OCI-LY3 (cell line): ENCODE data around the gene GMCL1.
"Not testable (repeated sequence)": the region's sequence is repeated elsewhere in the genome, so short reads cannot be mapped to it uniquely, and the experiment has no call there.

ENCODE experiments used
- H2AFZ ChIP-seq: fragments of 200-600, 300-600 bp; shearing (Covaris generic); 2 replicates; pipeline ENCODE4 v1.6.0; 2014; ENCODE audit warnings: antibody characterized with exemption, low read depth, low read length
- H3K27ac ChIP-seq: fragments of 200-600, 300-600 bp; sonication (generic); 2 replicates; pipeline ENCODE4 v1.5.1; 2014; ENCODE audit warnings: mild to moderate bottlenecking, low read length, moderate library complexity, mixed read lengths
- H3K27me3 ChIP-seq: fragments of 200-600, 300-600 bp; sonication (generic); 2 replicates; pipeline ENCODE4 v1.6.1; 2014; ENCODE audit warnings: low read depth, low read length, mixed read lengths
- H3K36me3 ChIP-seq: fragments of 200-600, 300-600 bp; sonication (generic); replicated peaks from 2 replicates; pipeline ENCODE3; 2014; ENCODE audit warnings: low read depth, low read length, mixed read lengths
- H3K4me1 ChIP-seq: fragments of 300-600, 200-600 bp; sonication (generic); 2 replicates; pipeline ENCODE4 v1.6.1; 2014; ENCODE audit warnings: low read length, mixed read lengths
- H3K4me2 ChIP-seq: fragments of 200-600, 300-600 bp; sonication (generic); 2 replicates; pipeline ENCODE4 v1.6.1; 2014; ENCODE audit warnings: low read length, mixed read lengths
- H3K4me3 ChIP-seq: fragments of 300-600, 200-600 bp; sonication (generic); 2 replicates; pipeline ENCODE4 v1.5.1; 2014; ENCODE audit warnings: antibody characterized with exemption, mild to moderate bottlenecking, low read length, moderate library complexity
- H3K79me2 ChIP-seq: fragments of 300-600, 200-600 bp; shearing (Covaris generic); 2 replicates; pipeline ENCODE4 v1.6.1; 2014; ENCODE audit warnings: mild to moderate bottlenecking, low read length, mixed read lengths
- H3K9ac ChIP-seq: fragments of 300-600, 200-600 bp; shearing (Covaris generic); 2 replicates; pipeline ENCODE4 v1.6.0; 2014; ENCODE audit warnings: mild to moderate bottlenecking, low read length, moderate library complexity
- H3K9me3 ChIP-seq: fragments of 200-600, 300-600 bp; shearing (Covaris generic); 2 replicates; pipeline ENCODE4 v1.6.1; 2014; ENCODE audit warnings: low read length, mixed read lengths; ENCODE audit not compliant: insufficient read depth
- H4K20me1 ChIP-seq: fragments of 200-600, 300-600 bp; sonication (generic); 2 replicates; pipeline ENCODE4 v1.6.1; 2016; ENCODE audit warnings: low read length, mixed read lengths; ENCODE audit not compliant: insufficient read depth
- CTCF ChIP-seq: fragments of 200-600, 300-600 bp; sonication (generic); IDR thresholded peaks from 2 replicates; pipeline ENCODE4 v1.5.1; 2014; ENCODE audit warnings: antibody characterized with exemption, low read length, low read depth
- EZH2phosphoT487 ChIP-seq: fragments of 200-600 bp; shearing (Covaris generic); IDR thresholded peaks from 2 replicates; pipeline ENCODE4 v1.6.1; 2018; ENCODE audit warnings: antibody characterized with exemption, mixed run types, low read depth

The GMCL1 gene

GRCh38 chr2:69797836-69798289 is 31.6 kb upstream of the GMCL1 start:
- H3K27me3 ChIP-seq: peaks cover 13% of the 10 kb centered on the region
- no peak overlapping the region for H3K9ac ChIP-seq
- no peak overlapping the region for H3K27ac ChIP-seq
- no peak overlapping the region; the same call in 1 of the 2 replicates for H3K4me3 ChIP-seq
- peaks cover 36% of the 10 kb centered on the region for H3K4me1 ChIP-seq
- no peaks in the 10 kb centered on the region for H4K20me1 ChIP-seq
- peak overlapping the region; percentile 80; the same call in 1 of the 2 replicates for H3K4me2 ChIP-seq
- H3K36me3 ChIP-seq: no peaks in the 10 kb centered on the region
- TF ChIP-seq EZH2phosphoT487 (no peak), CTCF (no peak)
- H2AFZ ChIP-seq: no peak overlapping the region
- H3K79me2 ChIP-seq: no peaks in the 10 kb centered on the region
- no peaks in the 10 kb centered on the region for H3K9me3 ChIP-seq

- no peak for TF ChIP-seq CTCF
- TF ChIP-seq EZH2phosphoT487: no peak
- H2AFZ ChIP-seq: no peak overlapping the region
- H3K4me3 ChIP-seq: peak overlapping the region; percentile 66
- H3K9ac ChIP-seq: peak overlapping the region; percentile 9; the same call in 1 of the 2 replicates
- peaks cover 41% of the 10 kb centered on the region for H3K4me1 ChIP-seq
- H3K4me2 ChIP-seq: peak overlapping the region; percentile 80
- no peaks in the 10 kb centered on the region for H3K9me3 ChIP-seq
- H3K27me3 ChIP-seq: peaks cover 13% of the 10 kb centered on the region
- no peaks in the 10 kb centered on the region for H3K79me2 ChIP-seq
- no peaks in the 10 kb centered on the region for H3K36me3 ChIP-seq
- H4K20me1 ChIP-seq: no peaks in the 10 kb centered on the region
- H3K27ac ChIP-seq: no peak overlapping the region
Measured at GRCh38 chr2:69798290-69798908, 31.1 kb upstream of the GMCL1 start.

GRCh38 chr2:69798909-69799526 is 30.4 kb upstream of the GMCL1 start:
- Histone ChIP-seq H3K9me3 (no peaks in the 10 kb centered on the region), H3K9ac (peak overlapping the region; percentile 9; the same call in 1 of the 2 replicates), H4K20me1 (no peaks in the 10 kb centered on the region), H3K79me2 (no peaks in the 10 kb centered on the region), H3K36me3 (no peaks in the 10 kb centered on the region), H3K4me3 (peak overlapping the region; percentile 66), H3K27ac (no peak overlapping the region), H3K4me1 (peaks cover 46% of the 10 kb centered on the region), H2AFZ (no peak overlapping the region), H3K27me3 (peaks cover 13% of the 10 kb centered on the region), H3K4me2 (peak overlapping the region; percentile 80)
- TF ChIP-seq EZH2phosphoT487 (no peak), CTCF (no peak)

- Histone ChIP-seq H3K79me2 (no peaks in the 10 kb centered on the region), H2AFZ (no peak overlapping the region), H3K36me3 (peaks cover 6% of the 10 kb centered on the region), H4K20me1 (no peaks in the 10 kb centered on the region), H3K9me3 (no peaks in the 10 kb centered on the region), H3K9ac (no peak overlapping the region), H3K4me3 (no peak overlapping the region), H3K27me3 (peaks cover 13% of the 10 kb centered on the region), H3K4me2 (no peak overlapping the region), H3K27ac (no peak overlapping the region), H3K4me1 (peaks cover 46% of the 10 kb centered on the region)
- TF ChIP-seq EZH2phosphoT487 (no peak), CTCF (no peak)
Measured at GRCh38 chr2:69801745-69802290, 27.6 kb upstream of the GMCL1 start.

- H3K4me2 ChIP-seq: peak overlapping the region; percentile 80
- H3K9ac ChIP-seq: peak overlapping the region; percentile 17; the same call in 1 of the 2 replicates
- H2AFZ ChIP-seq, H3K36me3 ChIP-seq, H3K9me3 ChIP-seq, H4K20me1 ChIP-seq, H3K79me2 ChIP-seq, H3K27me3 ChIP-seq: not testable (repeated sequence)
- peaks cover 46% of the 10 kb centered on the region for H3K4me1 ChIP-seq
- peak overlapping the region; percentile 52 for H3K4me3 ChIP-seq
- peak overlapping the region; percentile 29 for H3K27ac ChIP-seq
Measured at GRCh38 chr2:69802781-69803367, 26.6 kb upstream of the GMCL1 start.
